Upper lobe of left lung (tissue), 4 donors: ENCODE results near the gene SYNM.

Experiments
- CTCF ChIP-seq, 6 experiments: fragments of 450-650 bp in 4 of 6; fragments of 200-600 bp in 2 of 6; sonication (generic) in 2 of 6; IDR thresholded peaks; one replicate each; pipeline ENCODE4 v1.5.1; 2016 to 2019; ENCODE audit warnings: antibody characterized with exemption in 6 of 6
- EP300 ChIP-seq, 4 donors: sonication (generic); formaldehyde crosslinking; IDR thresholded peaks; one replicate each; pipeline ENCODE4 v1.5.1; 2017; ENCODE audit warnings: antibody characterized with exemption in 4 of 4, control low read depth in 2 of 4

- no peak for TF ChIP-seq CTCF (IDR thresholded peaks at IDR 0.05)
- no peak for TF ChIP-seq EP300 (IDR thresholded peaks at IDR 0.05)
These were observed 33.7 kb downstream of the SYNM start for GRCh38 chr15:99138491-99138982.
